GM21447 (cell line): ENCODE data around the gene TENM4.

Experiments
- ATAC-seq: cut with Tn5 transposase; IDR thresholded peaks from one replicate; pipeline ENCODE4 v1.9.1; 2021; ENCODE audit not compliant: unreplicated experiment

TENM4 gene

GRCh38 chr11:79393362-79394043, 47.3 kb downstream of the TENM4 start:
- no peak for ATAC-seq

- no peak for ATAC-seq
Observed at GRCh38 chr11:79392161-79392560, 48.7 kb downstream of the TENM4 start.

GRCh38 chr11:79390923-79391322, 49.9 kb downstream of the TENM4 start:
- no peak for ATAC-seq

- ATAC-seq: no peak
Observed at GRCh38 chr11:79390477-79390876, 50.4 kb downstream of the TENM4 start.

GRCh38 chr11:79388201-79388600, 52.6 kb downstream of the TENM4 start:
- ATAC-seq: no peak

- no peak for ATAC-seq
Observed at GRCh38 chr11:79383874-79384273, 57.0 kb downstream of the TENM4 start.

- ATAC-seq: no peak
Observed at GRCh38 chr11:79382301-79383050, 58.4 kb downstream of the TENM4 start.

GRCh38 chr11:79381036-79381435, 59.8 kb downstream of the TENM4 start:
- ATAC-seq: no peak

GRCh38 chr11:79377406-79377805, 63.4 kb downstream of the TENM4 start:
- ATAC-seq: no peak

GRCh38 chr11:79375818-79376550, 64.8 kb downstream of the TENM4 start:
- ATAC-seq: no peak

- no peak for ATAC-seq
Observed at GRCh38 chr11:79374727-79375126, 66.1 kb downstream of the TENM4 start.

GRCh38 chr11:79371724-79372123, 69.1 kb downstream of the TENM4 start:
- ATAC-seq: no peak

GRCh38 chr11:79371152-79371551, 69.7 kb downstream of the TENM4 start:
- no peak for ATAC-seq

GRCh38 chr11:79369055-79369454, 71.8 kb downstream of the TENM4 start:
- no peak for ATAC-seq

- ATAC-seq: no peak
Observed at GRCh38 chr11:79367844-79368243, 73.0 kb downstream of the TENM4 start.

GRCh38 chr11:79366218-79366617, 74.6 kb downstream of the TENM4 start:
- ATAC-seq: no peak

GRCh38 chr11:79363861-79364378, 76.9 kb downstream of the TENM4 start:
- no peak for ATAC-seq

GRCh38 chr11:79363256-79363655, 77.6 kb downstream of the TENM4 start:
- no peak for ATAC-seq

GRCh38 chr11:79362821-79363220, 78.0 kb downstream of the TENM4 start:
- ATAC-seq: no peak

- no peak for ATAC-seq
Observed at GRCh38 chr11:79362206-79362757, 78.5 kb downstream of the TENM4 start.

- no peak for ATAC-seq
Observed at GRCh38 chr11:79358258-79358657, 82.6 kb downstream of the TENM4 start.
